Nephron progenitor cell (in vitro differentiated cells): ENCODE data around the gene ART1.

Experiments used
- DNase-seq: peaks from one replicate; pipeline ENCODE4 v3.0.0; 2021
- H3K27ac Mint-ChIP-seq: 2 replicates; pipeline ENCODE4 v1.8.0; 2021; ENCODE audit warnings: mild to moderate bottlenecking, moderate library complexity, mixed read lengths
- H3K27me3 Mint-ChIP-seq: 2 replicates; pipeline ENCODE4 v1.8.0; 2021; ENCODE audit warnings: mild to moderate bottlenecking, low read depth, mixed read lengths; ENCODE audit not compliant: poor library complexity
- H3K36me3 Mint-ChIP-seq: 2 replicates; pipeline ENCODE4 v1.8.0; 2021; ENCODE audit warnings: low read depth, mixed read lengths
- H3K4me1 Mint-ChIP-seq: 2 replicates; pipeline ENCODE4 v1.8.0; 2021; ENCODE audit warnings: mixed read lengths
- H3K4me3 Mint-ChIP-seq: 2 replicates; pipeline ENCODE4 v1.8.0; 2021; ENCODE audit warnings: mild to moderate bottlenecking, moderate library complexity, mixed read lengths
- H3K9me3 Mint-ChIP-seq: 2 replicates; pipeline ENCODE4 v1.8.0; 2021; ENCODE audit warnings: mild to moderate bottlenecking, moderate library complexity, mixed read lengths
- CTCF ChIP-seq: fragments of 200-600 bp; sonication (generic); IDR thresholded peaks from 2 replicates; pipeline ENCODE4 v1.5.0; 2021; ENCODE audit warnings: antibody characterized with exemption

Gene ART1

GRCh38 chr11:3609416-3610265 is 35.3 kb upstream of the ART1 start:
- H3K27ac Mint-ChIP-seq: no peak overlapping the region
- peaks cover 6% of the 10 kb centered on the region for H3K27me3 Mint-ChIP-seq

GRCh38 chr11:3610846-3611245 is 34.1 kb upstream of the ART1 start:
- H3K36me3 Mint-ChIP-seq: no peaks in the 10 kb centered on the region
- no peak overlapping the region for H3K4me3 Mint-ChIP-seq
- peaks cover 4% of the 10 kb centered on the region for H3K9me3 Mint-ChIP-seq
- no peak for DNase-seq
- TF ChIP-seq CTCF: no peak
- H3K4me1 Mint-ChIP-seq: peaks cover 16% of the 10 kb centered on the region
- H3K27ac Mint-ChIP-seq: no peak overlapping the region
- peaks cover 6% of the 10 kb centered on the region for H3K27me3 Mint-ChIP-seq

More at GRCh38 chr11:3609416-3610265, 35.3 kb upstream of the ART1 start:
- H3K9me3 Mint-ChIP-seq: peaks cover 4% of the 10 kb centered on the region
- H3K4me1 Mint-ChIP-seq: peaks cover 13% of the 10 kb centered on the region
- H3K4me3 Mint-ChIP-seq: no peak overlapping the region
- peak; percentile 98 for TF ChIP-seq CTCF
- peak; percentile 32 for DNase-seq
- no peaks in the 10 kb centered on the region for H3K36me3 Mint-ChIP-seq

DNA sequence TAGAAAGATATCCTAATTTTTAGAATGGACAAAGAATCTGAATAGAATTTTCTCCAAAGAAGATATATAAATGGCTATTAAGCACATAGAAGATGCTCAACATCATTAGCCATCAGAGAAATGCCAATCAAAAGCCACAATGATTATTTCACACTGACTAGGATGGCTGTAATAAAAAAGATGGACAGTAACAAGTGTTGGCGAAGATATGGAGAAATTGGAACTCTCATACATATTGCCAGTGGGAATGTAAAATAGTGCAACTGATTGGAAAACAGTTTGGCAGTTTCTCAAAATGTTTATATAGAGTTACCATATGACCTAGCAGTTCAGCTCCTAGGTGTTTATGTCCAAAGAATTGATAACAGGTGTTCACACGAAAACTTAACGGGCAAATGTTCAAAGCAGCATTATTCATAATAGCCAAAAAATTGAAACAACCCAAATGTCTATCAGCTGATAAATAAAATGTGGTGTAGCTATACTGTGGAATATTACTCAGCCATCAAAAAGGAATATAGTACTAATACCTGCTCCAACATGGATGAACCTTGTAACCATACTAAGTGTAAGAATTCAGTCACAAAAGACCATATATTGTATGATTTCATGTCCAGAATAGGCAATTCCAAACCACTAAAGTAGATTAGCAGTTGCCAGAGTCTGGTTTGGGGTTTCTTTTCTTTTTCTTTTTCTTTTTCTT is 32.8 kb upstream of the ART1 start:
- H3K4me3 Mint-ChIP-seq: no peak overlapping the region
- no peak for DNase-seq
- TF ChIP-seq CTCF: no peak
- H3K27me3 Mint-ChIP-seq: peaks cover 9% of the 10 kb centered on the region
- H3K4me1 Mint-ChIP-seq: peaks cover 26% of the 10 kb centered on the region
- H3K27ac Mint-ChIP-seq: no peak overlapping the region
- no peaks in the 10 kb centered on the region for H3K36me3 Mint-ChIP-seq
- H3K9me3 Mint-ChIP-seq: peaks cover 4% of the 10 kb centered on the region

- TF ChIP-seq CTCF: no peak
- Mint-ChIP-seq H3K4me1 (peaks cover 29% of the 10 kb centered on the region), H3K4me3 (no peak overlapping the region), H3K27me3 (peaks cover 9% of the 10 kb centered on the region), H3K9me3 (peaks cover 4% of the 10 kb centered on the region), H3K27ac (peak overlapping the region; percentile 38), H3K36me3 (no peaks in the 10 kb centered on the region)
- DNase-seq: no peak
These were observed 30.8 kb upstream of the ART1 start for GRCh38 chr11:3613998-3614741.

- Mint-ChIP-seq H3K27me3 (peaks cover 12% of the 10 kb centered on the region), H3K9me3 (peaks cover 4% of the 10 kb centered on the region), H3K4me1 (peaks cover 35% of the 10 kb centered on the region), H3K36me3 (no peaks in the 10 kb centered on the region), H3K27ac (no peak overlapping the region), H3K4me3 (no peak overlapping the region)
- no peak for TF ChIP-seq CTCF
- no peak for DNase-seq
These were observed 30.2 kb upstream of the ART1 start for GRCh38 chr11:3614742-3615171.
